Lung microvascular endothelial cell (primary cell): ENCODE measurements around the gene PLXNA2. TPM values are rescaled to one million over a fixed set of nuclear protein-coding genes. Genes with fewer than 3 reads are reported as not detected.

ENCODE experiments used
- DNase-seq, 2 donors: peaks; one replicate each; pipeline versions ENCODE4 v3.0.0 to v3.0.0-alpha.2; 2010; ENCODE audit warnings: low read depth in 2 of 2
- total RNA-seq: library from RNA; depleted of rRNA; stranded (reverse); fragments of >200 nt; gene quantifications from 2 replicates; pipeline ENCODE4 v1.2.1, GENCODE V29; 2014

PLXNA2 gene
- total RNA-seq, 1 donor from 2014 or later, result 46.4 TPM

GRCh38 chr1:208225954-208226937 is 17.9 kb downstream of the PLXNA2 start:
- no peak for DNase-seq

- no peak for DNase-seq
Observed at GRCh38 chr1:208224192-208224713, 19.9 kb downstream of the PLXNA2 start.

DNA sequence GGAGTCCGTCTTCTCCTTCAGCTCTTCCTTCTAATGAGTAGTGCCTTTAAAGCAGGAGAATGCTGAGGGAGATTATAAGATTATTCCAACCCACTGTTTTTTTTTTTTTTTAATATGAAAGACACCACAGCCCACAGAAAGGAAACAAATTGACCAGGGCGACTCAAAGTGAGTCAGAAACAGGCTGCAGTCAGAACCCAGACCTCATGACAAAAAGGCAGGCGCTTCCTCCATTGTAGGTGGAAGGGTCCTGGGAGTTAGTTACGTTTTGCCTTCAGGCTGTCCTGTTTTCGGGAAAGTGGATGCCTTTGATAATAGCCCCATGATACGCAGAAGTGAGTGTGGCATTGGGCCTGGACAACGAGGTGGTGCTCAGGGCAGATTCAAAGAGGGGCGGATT is 21.0 kb downstream of the PLXNA2 start:
- peak in 1 of 2 donors; percentile 79 for DNase-seq

DNA sequence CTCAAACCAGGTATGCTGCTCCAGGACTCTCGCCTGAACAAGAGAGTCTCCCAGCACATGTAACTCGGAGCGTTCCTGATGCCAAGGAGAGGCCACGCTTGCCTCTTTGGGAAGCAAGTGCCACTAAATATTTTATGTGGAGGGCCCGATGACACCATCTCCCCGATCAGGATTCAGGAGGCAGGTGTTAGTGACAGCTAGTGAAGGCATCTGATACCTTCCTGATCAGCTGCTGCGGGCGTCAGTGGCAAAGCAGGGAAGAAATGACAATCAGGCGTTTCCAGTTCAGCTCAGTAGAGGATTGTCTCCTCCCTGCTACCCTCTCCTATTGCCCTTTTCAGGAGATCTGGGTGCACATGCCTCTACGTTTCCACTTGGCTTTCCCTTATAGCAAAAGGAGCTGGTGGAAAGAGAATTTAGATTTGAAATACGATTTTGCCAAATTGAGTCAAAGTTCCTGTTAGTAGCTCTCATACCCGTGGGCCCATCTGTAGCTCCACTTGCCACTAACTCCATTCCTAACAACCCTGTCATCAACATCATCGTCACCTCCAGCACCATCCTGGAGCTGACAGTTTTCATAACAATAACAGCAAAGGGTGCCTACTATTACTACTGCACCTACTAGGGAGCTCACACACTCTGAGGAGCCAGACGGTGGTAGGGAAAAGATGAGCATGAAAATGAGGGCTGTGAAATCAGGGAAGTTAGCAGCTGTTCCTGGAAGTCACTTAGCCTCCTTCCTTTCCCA is 21.6 kb downstream of the PLXNA2 start:
- no peak for DNase-seq

- no peak for DNase-seq
Observed at GRCh38 chr1:208221291-208221622, 22.9 kb downstream of the PLXNA2 start.

- DNase-seq, result peak; percentile 70 to 91
Observed at GRCh38 chr1:208219659-208220282, 24.4 kb downstream of the PLXNA2 start.

GRCh38 chr1:208219098-208219658 is 25.0 kb downstream of the PLXNA2 start:
- DNase-seq, result no peak

DNA sequence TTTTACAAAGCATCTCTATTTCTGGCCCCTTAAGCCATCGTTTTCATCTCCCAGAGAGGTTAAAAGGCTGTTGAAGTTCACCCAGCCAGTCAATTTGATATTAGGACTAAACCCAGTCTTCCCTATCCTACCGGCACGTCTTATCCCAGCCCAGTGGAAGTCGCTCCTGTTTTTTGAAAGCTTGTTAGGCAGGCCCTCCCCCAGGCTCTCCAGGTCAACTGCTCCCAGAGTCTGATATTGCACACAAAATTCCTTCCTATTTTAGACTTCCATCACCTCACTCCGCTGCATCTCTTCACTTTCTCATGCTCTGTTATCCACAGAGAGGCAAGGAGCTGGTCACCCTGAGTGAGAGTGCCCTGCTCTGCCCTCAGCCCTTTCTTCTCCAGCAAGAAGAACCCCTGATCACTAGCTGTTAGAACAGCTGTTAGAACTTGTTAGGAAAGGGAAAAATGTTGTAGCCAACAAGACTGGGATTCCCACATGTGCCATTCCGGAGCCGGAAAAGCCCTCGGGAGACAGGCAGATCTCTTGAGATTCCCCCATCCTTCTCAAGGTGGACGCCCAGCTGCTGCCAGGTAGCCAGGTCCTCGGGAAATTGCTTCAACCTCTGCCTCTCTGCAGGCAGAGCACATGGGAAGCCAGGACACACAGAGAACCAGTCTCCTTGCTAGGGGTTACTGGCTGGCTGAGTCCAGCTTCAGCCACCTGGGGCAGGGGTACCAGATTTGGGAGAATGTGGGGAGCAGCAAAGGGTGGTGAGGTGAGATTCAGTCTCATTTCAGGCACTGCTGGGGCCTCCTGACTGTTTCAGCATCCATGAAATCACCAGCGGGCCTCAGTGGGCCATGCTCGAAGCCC is 25.7 kb downstream of the PLXNA2 start:
- no peak for DNase-seq

DNA sequence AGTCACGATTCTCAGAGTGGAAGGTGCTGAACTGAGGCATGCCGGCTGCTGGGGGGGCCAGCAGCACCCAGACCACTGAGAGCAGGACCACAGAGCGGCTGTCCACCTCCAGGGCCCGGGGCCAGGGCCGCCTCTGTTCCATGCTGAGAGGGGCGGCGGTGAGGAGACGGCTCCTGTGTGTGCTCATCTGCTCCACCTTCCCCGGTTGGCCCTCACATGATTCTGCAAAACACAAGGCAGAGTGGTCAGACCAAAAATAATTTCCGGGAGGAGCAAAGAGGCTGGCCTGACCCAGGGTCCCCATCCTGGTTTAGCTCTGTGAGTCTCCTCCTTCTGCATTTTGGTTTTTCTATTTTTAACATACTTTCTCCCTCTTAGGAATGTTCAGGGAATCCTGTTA is 26.4 kb downstream of the PLXNA2 start:
- DNase-seq, result no peak

- DNase-seq, result no peak
Observed at GRCh38 chr1:208216806-208217205, 27.4 kb downstream of the PLXNA2 start.

- DNase-seq, result peak in 1 of 2 donors; percentile 48
Observed at GRCh38 chr1:208216062-208216461, 28.1 kb downstream of the PLXNA2 start.

GRCh38 chr1:208215393-208215792 is 28.8 kb downstream of the PLXNA2 start:
- no peak for DNase-seq

GRCh38 chr1:208213786-208214185 is 30.4 kb downstream of the PLXNA2 start:
- DNase-seq, result peak; percentile 77 to 91

GRCh38 chr1:208212893-208213292 is 31.3 kb downstream of the PLXNA2 start:
- no peak for DNase-seq

DNA sequence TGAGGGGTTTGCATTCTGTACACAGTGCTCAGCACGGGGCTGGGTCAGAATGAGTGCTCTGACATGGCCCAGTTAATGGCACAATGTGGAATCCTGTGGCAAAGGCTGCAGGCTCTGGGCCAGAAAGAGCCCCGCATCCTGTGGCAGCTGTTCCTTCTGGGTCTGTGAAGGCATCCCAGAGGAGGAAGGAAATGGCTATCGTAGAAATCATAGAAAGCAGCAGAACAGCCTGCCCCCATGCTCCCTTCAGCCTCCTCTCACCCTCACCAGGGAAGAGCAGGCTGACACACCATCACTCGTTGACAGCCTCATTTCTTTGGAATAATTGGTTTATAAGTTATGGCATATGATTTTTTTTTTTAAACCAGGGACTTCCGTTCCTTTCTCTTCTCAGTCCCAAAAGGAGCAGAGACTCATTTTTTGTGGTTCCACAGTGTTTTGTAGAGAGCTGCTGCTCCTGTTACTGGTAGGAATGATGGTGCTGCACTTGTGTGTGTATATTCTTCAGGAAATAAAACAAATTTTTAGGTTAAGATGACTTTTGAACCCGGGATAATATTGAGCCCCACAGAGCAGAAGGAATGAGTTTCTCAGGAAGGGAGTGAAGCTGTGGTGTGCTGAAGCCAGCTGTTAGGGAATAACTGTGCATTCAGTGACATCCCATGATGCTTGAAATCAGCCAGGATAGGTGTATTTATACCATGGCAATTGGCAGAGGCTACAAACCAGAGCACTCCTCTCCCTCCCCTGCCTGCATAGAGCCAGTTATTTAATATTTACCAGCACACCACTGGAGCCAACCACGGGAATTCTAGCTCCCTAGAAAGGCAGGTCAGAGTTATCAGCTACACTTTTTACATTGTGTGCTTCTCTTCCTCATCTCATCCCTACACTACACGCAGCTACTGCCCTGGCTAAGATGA is 32.0 kb downstream of the PLXNA2 start:
- DNase-seq, result peak; percentile 44 to 74

GRCh38 chr1:208209896-208210589 is 34.1 kb downstream of the PLXNA2 start:
- DNase-seq, result no peak

DNA sequence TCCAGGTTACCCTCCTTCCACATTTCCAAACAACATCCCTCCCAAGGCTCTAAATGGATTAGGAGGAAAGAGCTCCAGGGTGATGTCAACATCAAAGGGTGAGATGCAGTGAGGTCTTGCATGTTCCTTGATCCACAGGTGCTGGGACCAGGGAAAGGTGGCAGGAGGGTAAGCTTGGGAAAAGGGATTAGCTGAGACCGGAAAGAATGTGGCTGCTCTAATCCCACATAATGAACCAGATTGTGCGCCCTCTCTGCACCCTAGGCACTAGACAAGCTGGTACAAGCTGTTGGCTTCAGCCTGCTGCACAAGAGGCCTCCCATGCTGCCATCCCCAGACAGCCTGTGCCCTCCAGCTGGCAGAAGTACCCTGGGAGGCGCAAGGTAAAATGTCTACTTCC is 34.9 kb downstream of the PLXNA2 start:
- no peak for DNase-seq

DNA sequence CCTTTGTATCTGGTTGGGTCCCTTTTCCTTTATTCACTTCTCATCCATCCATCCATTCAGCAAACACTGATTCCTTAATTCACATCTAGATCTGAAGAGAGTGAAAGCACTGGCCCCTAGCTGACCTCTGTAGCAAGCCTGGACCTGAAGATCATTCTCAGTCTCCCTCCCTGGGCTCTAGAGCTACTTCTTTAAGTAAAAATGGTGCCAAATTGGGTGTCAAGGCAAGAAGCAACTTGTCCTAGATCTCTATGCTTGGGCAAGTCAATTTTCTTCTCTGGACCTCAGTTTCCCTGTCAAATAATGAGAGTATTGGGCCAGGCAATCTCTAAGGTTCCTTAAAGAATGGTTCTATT is 36.1 kb downstream of the PLXNA2 start:
- DNase-seq, result no peak
